WTC11 (cell line): ENCODE measurements around the gene RADIL. TPM values are rescaled to one million over a fixed set of nuclear protein-coding genes. Genes with fewer than 3 reads are reported as not detected.

ENCODE experiments used
- ATAC-seq: fragments of 200-7000 bp; cut with Tn5 transposase; 2 replicates; pipeline ENCODE4 v1.10.0; 2021; ENCODE audit warnings: mild to moderate bottlenecking, moderate library complexity
- CTCF ChIA-PET: fragments of 300-600 bp; sonication (Branson Sonifier 250); formaldehyde crosslinking; loops from one replicate; lab custom pipeline; 2021; ENCODE audit warnings: antibody characterized with exemption; lab: Charles Lee
- POLR2A ChIA-PET: fragments of 350-600 bp; sonication (Branson Sonifier 250); formaldehyde crosslinking; loops from one replicate; lab custom pipeline; 2021; ENCODE audit warnings: antibody characterized with exemption; lab: Charles Lee
- DNase-seq: peaks from one replicate; pipeline ENCODE4 v3.0.0; 2021; ENCODE audit warnings: low spot score
- H3K27ac Mint-ChIP-seq: 2 replicates; pipeline ENCODE4 v1.8.0; 2021; ENCODE audit warnings: mixed read lengths
- H3K27me3 Mint-ChIP-seq: 2 replicates; pipeline ENCODE4 v1.8.0; 2021; ENCODE audit warnings: low read depth, mild to moderate bottlenecking, moderate library complexity, mixed read lengths
- H3K36me3 Mint-ChIP-seq: 2 replicates; pipeline ENCODE4 v1.8.0; 2021; ENCODE audit warnings: mixed read lengths
- H3K4me1 Mint-ChIP-seq: 2 replicates; pipeline ENCODE4 v1.8.0; 2022; ENCODE audit warnings: mixed read lengths
- H3K4me3 Mint-ChIP-seq: 2 replicates; pipeline ENCODE4 v1.8.0; 2021; ENCODE audit warnings: mild to moderate bottlenecking, moderate library complexity, mixed read lengths
- H3K9me3 Mint-ChIP-seq: 2 replicates; pipeline ENCODE4 v1.8.0; 2021; ENCODE audit warnings: mixed read lengths
- AR ChIP-seq: fragments of 250-450 bp; sonication (Bioruptor Pico); IDR thresholded peaks from 2 replicates; pipeline ENCODE4 v1.9.0; 2021; ENCODE audit warnings: mild to moderate bottlenecking
- ATF2 ChIP-seq: sonication (generic); formaldehyde crosslinking; IDR thresholded peaks from 2 replicates; pipeline ENCODE4 v1.8.1; 2022; ENCODE audit warnings: low read depth, missing genetic modification reagents, borderline replicate concordance
- ATF3 ChIP-seq: sonication (generic); formaldehyde crosslinking; conservative IDR thresholded peaks from 2 replicates; pipeline ENCODE4 v1.8.1; 2022; ENCODE audit warnings: mild to moderate bottlenecking, missing genetic modification reagents
- ATF6 ChIP-seq: sonication (generic); formaldehyde crosslinking; IDR thresholded peaks from 2 replicates; pipeline ENCODE4 v1.8.1; 2023; ENCODE audit warnings: mild to moderate bottlenecking, missing genetic modification reagents
- CTCF ChIP-seq: fragments of 200-600 bp; IDR thresholded peaks from 2 replicates; pipeline ENCODE4 v1.8.0; 2022; ENCODE audit warnings: antibody characterized with exemption
- E2F1 ChIP-seq: sonication (generic); formaldehyde crosslinking; IDR thresholded peaks from 2 replicates; pipeline ENCODE4 v1.8.0; 2022; ENCODE audit warnings: mild to moderate bottlenecking, missing genetic modification reagents
- ELF4 ChIP-seq: sonication (generic); formaldehyde crosslinking; IDR thresholded peaks from 2 replicates; pipeline ENCODE4 v1.8.1; 2022; ENCODE audit warnings: low read depth, mild to moderate bottlenecking, moderate library complexity, missing genetic modification reagents
- ESRRA ChIP-seq: sonication (generic); formaldehyde crosslinking; IDR thresholded peaks from 2 replicates; pipeline ENCODE4 v1.8.1; 2022; ENCODE audit warnings: mild to moderate bottlenecking, missing genetic modification reagents, borderline replicate concordance
- FOXJ3 ChIP-seq: sonication (generic); formaldehyde crosslinking; IDR thresholded peaks from 2 replicates; pipeline ENCODE4 v1.9.0; 2021; ENCODE audit warnings: missing genetic modification reagents, mild to moderate bottlenecking, borderline replicate concordance
- OVOL2 ChIP-seq: fragments of 250-450 bp; sonication (Bioruptor Pico); IDR thresholded peaks from 2 replicates; pipeline ENCODE4 v1.9.0; 2021; ENCODE audit warnings: mild to moderate bottlenecking, borderline replicate concordance
- SP1 ChIP-seq: sonication (generic); formaldehyde crosslinking; conservative IDR thresholded peaks from 2 replicates; pipeline ENCODE4 v1.8.1; 2022; ENCODE audit warnings: missing genetic modification reagents
- TEAD1 ChIP-seq: sonication (generic); formaldehyde crosslinking; IDR thresholded peaks from 2 replicates; pipeline ENCODE4 v1.8.0; 2022; ENCODE audit warnings: mild to moderate bottlenecking, missing genetic modification reagents
- ZNF219 ChIP-seq: sonication (generic); formaldehyde crosslinking; IDR thresholded peaks from 2 replicates; pipeline ENCODE4 v1.8.0; 2023; ENCODE audit warnings: missing genetic modification reagents, mild to moderate bottlenecking, borderline replicate concordance
- ZNF423 ChIP-seq: fragments of 250-450 bp; sonication (Bioruptor Pico); IDR thresholded peaks from 2 replicates; pipeline ENCODE4 v2.1.2; 2022; ENCODE audit warnings: mild to moderate bottlenecking, moderate library complexity
- total RNA-seq: library from RNA; stranded (reverse); gene quantifications from 3 replicates; pipeline ENCODE4 v1.2.3, GENCODE V29; 2021

RADIL gene
- total RNA-seq, 1 experiment from 2014 or later: 11.1 TPM

- no peak for ATAC-seq
These were observed 54.7 kb downstream of the RADIL start for GRCh38 chr7:4828720-4829383.

GRCh38 chr7:4825081-4825480 lies 58.4 kb downstream of the RADIL start:
- TF ChIP-seq SP1 (CRISPR knock-in tag): no peak
- no peak for TF ChIP-seq OVOL2 (CRISPR knock-in tag)
- TF ChIP-seq ZNF423 (CRISPR knock-in tag): no peak
- TF ChIP-seq ESRRA: no peak
- TF ChIP-seq ZNF219 (CRISPR knock-in tag): no peak
- TF ChIP-seq ATF6: no peak
- TF ChIP-seq ATF3 (CRISPR knock-in tag): no peak
- no peak for TF ChIP-seq E2F1 (CRISPR knock-in tag)
- no peak for TF ChIP-seq ELF4 (CRISPR knock-in tag)
- no peak for TF ChIP-seq TEAD1 (CRISPR knock-in tag)
- TF ChIP-seq ATF2 (CRISPR knock-in tag): no peak
- no peak for TF ChIP-seq CTCF
- no peak overlapping the region for H3K4me3 Mint-ChIP-seq
- ATAC-seq (no peak), DNase-seq (no peak)
- H3K9me3 Mint-ChIP-seq: no peaks in the 10 kb centered on the region
- no peaks in the 10 kb centered on the region; the same call in none of the 2 replicates for H3K4me1 Mint-ChIP-seq
- CTCF ChIA-PET: interaction anchor here (0.5 kb wide), 1 partner anchor 415 kb away, joined by 3 read pairs; no protein-coding TSS in a partner anchor
- POLR2A ChIA-PET: no interaction called here
- no peaks in the 10 kb centered on the region for H3K36me3 Mint-ChIP-seq
- no peak overlapping the region for H3K27ac Mint-ChIP-seq
- H3K27me3 Mint-ChIP-seq: no peaks in the 10 kb centered on the region

More at GRCh38 chr7:4828720-4829383, 54.7 kb downstream of the RADIL start:
- no peaks in the 10 kb centered on the region for H3K9me3 Mint-ChIP-seq
- H3K4me3 Mint-ChIP-seq: no peak overlapping the region
- no peaks in the 10 kb centered on the region for H3K27me3 Mint-ChIP-seq
- no peak overlapping the region for H3K27ac Mint-ChIP-seq
- CTCF ChIA-PET: interaction anchor here (0.6 to 2.6 kb wide), 9 partner anchors 10 to 259 kb away, joined by 3 to 28 read pairs (median 8); partner anchors contain the start of genes MMD2 and RADIL
- POLR2A ChIA-PET: no interaction called here
- peaks cover 2% of the 10 kb centered on the region for H3K4me1 Mint-ChIP-seq
- no peaks in the 10 kb centered on the region for H3K36me3 Mint-ChIP-seq
- no peak for TF ChIP-seq AR (CRISPR knock-in tag)
- no peak for TF ChIP-seq FOXJ3 (CRISPR knock-in tag)
- TF ChIP-seq, all 79 proteins: peak for 0
- DNase-seq: no peak
